ENCODE data around the gene SPATA2L. TPM values are rescaled to one million over a fixed set of nuclear protein-coding genes. Genes with fewer than 3 reads are reported as not detected.

SPATA2L gene
- total RNA-seq, result 2.3 TPM
- long read RNA-seq, transcript SPATA2L-201 (3 exons, 2,335 nt), result major isoform, 10 of 21 reads
- long read RNA-seq, partial matches to known transcripts, result 8 of 21 reads
- long read RNA-seq, other reads (novel, unspliced or antisense), result 1 of 21 reads

- intact Hi-C loops (cut with micrococcal nuclease), result no loop called here
- ATAC-seq, result peak; percentile 82
- DNase-seq, result peak; percentile 93
Measured at GRCh38 chr16:89701425-89702406, at the start of gene SPATA2L. SPATA2L (minus strand) TSS chr16:89701705; CDS start chr16:89701232, 473 bp downstream.

GRCh38 chr16:89749637-89750036, 48.1 kb upstream of the SPATA2L start:
- intact Hi-C loops (cut with micrococcal nuclease), result no loop called here
- DNase-seq, result peak; percentile 39
- peak; percentile 47 for ATAC-seq

GRCh38 chr16:89748921-89749320, 47.4 kb upstream of the SPATA2L start:
- ATAC-seq, result no peak
- no peak for DNase-seq
- intact Hi-C loops (cut with micrococcal nuclease), result no loop called here

- no peak for DNase-seq
- intact Hi-C loops (cut with micrococcal nuclease), result no loop called here
- no peak for ATAC-seq
Measured at GRCh38 chr16:89748076-89748475, 46.6 kb upstream of the SPATA2L start.

GRCh38 chr16:89746043-89746442, 44.5 kb upstream of the SPATA2L start:
- no peak for DNase-seq
- no peak for ATAC-seq
- intact Hi-C loops (cut with micrococcal nuclease), result no loop called here

- peak; percentile 74 for DNase-seq
- ATAC-seq, result peak; percentile 56
Measured at GRCh38 chr16:89744813-89745212, 43.3 kb upstream of the SPATA2L start.

GRCh38 chr16:89742948-89743347, 41.4 kb upstream of the SPATA2L start:
- ATAC-seq (no peak), DNase-seq (no peak)
- intact Hi-C loops (cut with micrococcal nuclease), result no loop called here

More at GRCh38 chr16:89744813-89745212, 43.3 kb upstream of the SPATA2L start:
- intact Hi-C loops (cut with micrococcal nuclease), result no loop called here

- ATAC-seq (peak; percentile 14), DNase-seq (no peak)
- intact Hi-C loops (cut with micrococcal nuclease), result no loop called here
Measured at GRCh38 chr16:89741342-89742014, 40.0 kb upstream of the SPATA2L start.

- DNase-seq, result no peak
- intact Hi-C loops (cut with micrococcal nuclease), result no loop called here
- no peak for ATAC-seq
Measured at GRCh38 chr16:89739383-89739782, 37.9 kb upstream of the SPATA2L start.

- intact Hi-C loops (cut with micrococcal nuclease), result no loop called here
- no peak for DNase-seq
- no peak for ATAC-seq
Measured at GRCh38 chr16:89738538-89739317, 37.2 kb upstream of the SPATA2L start.

GRCh38 chr16:89738072-89738377, 36.5 kb upstream of the SPATA2L start:
- intact Hi-C loops (cut with micrococcal nuclease), result no loop called here
- ATAC-seq (no peak), DNase-seq (no peak)

GRCh38 chr16:89737341-89738071, 36.0 kb upstream of the SPATA2L start:
- DNase-seq (no peak), ATAC-seq (no peak)
- intact Hi-C loops (cut with micrococcal nuclease), result no loop called here

GRCh38 chr16:89736554-89736953, 35.0 kb upstream of the SPATA2L start:
- no peak for ATAC-seq

GRCh38 chr16:89733792-89734191, 32.3 kb upstream of the SPATA2L start:
- no peak for DNase-seq
- intact Hi-C loops (cut with micrococcal nuclease), result no loop called here
- ATAC-seq, result no peak

More at GRCh38 chr16:89736554-89736953, 35.0 kb upstream of the SPATA2L start:
- intact Hi-C loops (cut with micrococcal nuclease), result no loop called here
- no peak for DNase-seq

- no peak for DNase-seq
- intact Hi-C loops (cut with micrococcal nuclease), result no loop called here
- no peak for ATAC-seq
Measured at GRCh38 chr16:89733322-89733721, 31.8 kb upstream of the SPATA2L start.

- DNase-seq, result no peak
- intact Hi-C loops (cut with micrococcal nuclease), result no loop called here
Measured at GRCh38 chr16:89732918-89733242, 31.4 kb upstream of the SPATA2L start.

GRCh38 chr16:89732142-89732917, 30.8 kb upstream of the SPATA2L start:
- intact Hi-C loops (cut with micrococcal nuclease), result no loop called here
- no peak for DNase-seq
- no peak for ATAC-seq

More at GRCh38 chr16:89732918-89733242, 31.4 kb upstream of the SPATA2L start:
- ATAC-seq, result no peak

- intact Hi-C loops (cut with micrococcal nuclease), result no loop called here
- no peak for ATAC-seq
- DNase-seq, result no peak
Measured at GRCh38 chr16:89730610-89731234, 29.2 kb upstream of the SPATA2L start.
